ENCODE measurements around the gene DPYSL5.

The DPYSL5 gene

DNA sequence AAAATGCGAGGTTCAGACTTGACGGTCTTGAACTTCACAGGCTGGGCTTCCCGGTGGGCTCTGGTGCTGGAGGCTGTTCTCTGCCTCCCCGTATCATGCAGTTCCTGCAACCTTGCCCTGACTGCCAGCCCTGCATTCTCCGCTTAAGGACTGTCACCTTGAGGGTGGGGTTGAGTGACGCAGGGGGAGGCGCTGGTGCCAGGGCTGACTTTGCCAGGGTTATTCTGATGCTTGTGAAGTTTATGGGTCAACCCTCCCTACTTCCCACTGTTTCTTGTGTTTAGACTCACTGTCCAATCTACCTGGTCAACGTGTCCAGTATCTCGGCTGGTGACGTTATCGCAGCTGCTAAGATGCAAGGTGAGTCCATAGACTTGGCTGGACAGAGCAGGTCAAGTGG, 85.0 kb downstream of the DPYSL5 start:
- H3K27ac ChIP-seq: no peak overlapping the region
- ChIA-PET CTCF (interaction anchor here (1.0 kb wide), 1 partner anchor 10 kb away, joined by 3 read pairs; no protein-coding TSS in a partner anchor), POLR2A (ENCODE audit: low non-redundant PET) (no interaction called here)

DNA sequence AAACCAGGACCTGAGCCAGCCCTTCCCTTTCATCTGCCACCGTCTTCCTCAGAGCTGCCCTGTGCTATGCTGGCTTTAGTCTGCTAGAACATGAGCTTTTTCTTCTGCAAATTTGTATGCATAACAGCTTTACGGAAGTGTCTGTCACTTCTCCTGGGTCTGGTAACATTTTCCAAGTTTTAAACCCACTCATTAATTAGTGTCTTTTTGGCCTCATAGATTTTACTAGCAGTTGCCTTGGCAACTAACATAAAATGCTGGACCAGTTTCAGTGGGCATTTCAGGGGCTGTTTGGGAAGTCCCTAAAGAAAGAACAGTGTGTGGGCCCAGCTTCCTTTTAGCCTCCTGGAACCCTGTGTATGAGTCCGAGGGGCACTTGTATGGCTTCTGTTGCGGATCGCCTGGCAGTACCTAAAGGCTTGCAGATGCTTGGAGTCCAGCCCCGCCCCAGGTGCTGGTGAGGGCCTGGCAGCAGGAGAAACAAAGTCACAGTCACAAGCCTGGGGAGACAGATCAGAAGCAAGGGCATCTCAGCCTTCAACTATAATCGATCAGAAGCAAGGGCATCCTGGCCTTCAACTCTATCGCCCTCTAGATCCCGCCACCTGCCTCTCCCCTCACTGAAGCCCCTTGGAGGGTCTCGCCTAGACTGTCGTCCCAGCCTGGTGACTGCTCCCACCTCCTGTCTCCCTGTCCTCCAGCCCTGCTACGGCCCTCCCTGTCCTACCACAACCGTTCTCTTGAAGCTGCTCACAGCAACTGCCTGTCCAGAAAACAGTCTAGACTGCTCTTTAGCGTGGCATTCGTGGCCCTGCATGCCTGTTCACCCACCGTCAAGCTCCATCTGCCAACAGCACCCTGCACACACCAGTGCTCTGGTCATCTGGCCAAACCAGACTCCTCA, 85.8 kb downstream of the DPYSL5 start:
- TF ChIP-seq CTCF (conservative IDR thresholded peaks at IDR 0.05; ENCODE audit: low read depth): no peak
- POLR2A ChIA-PET (ENCODE audit: low non-redundant PET): no interaction called here
- no peak overlapping the region for H3K27ac ChIP-seq
- CTCF ChIA-PET: interaction anchor here (1.0 kb wide), 1 partner anchor 9 kb away, joined by 3 read pairs; no protein-coding TSS in a partner anchor
- no peak for DNase-seq (ENCODE audit: low spot score)

More for the DNA sequence above, 85.0 kb downstream of the DPYSL5 start:
- TF ChIP-seq CTCF (conservative IDR thresholded peaks at IDR 0.05; ENCODE audit: low read depth): no peak
- no peak for DNase-seq (ENCODE audit: low spot score)

DNA sequence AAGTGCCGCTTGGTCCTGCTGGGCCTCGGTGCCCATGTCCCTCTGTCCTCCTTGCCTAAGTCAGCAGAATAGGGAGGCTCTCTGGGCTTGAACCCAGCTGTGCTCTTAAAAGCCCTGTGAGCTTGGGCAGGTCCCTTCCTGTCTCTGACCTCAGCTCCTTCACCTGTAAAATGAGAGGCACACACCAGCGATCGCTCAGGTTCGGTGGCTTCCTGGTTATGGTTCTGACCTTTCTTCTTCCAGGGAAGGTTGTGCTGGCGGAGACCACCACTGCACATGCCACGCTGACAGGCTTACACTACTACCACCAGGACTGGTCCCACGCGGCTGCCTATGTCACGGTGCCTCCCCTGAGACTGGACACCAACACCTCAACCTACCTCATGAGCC, 86.4 kb downstream of the DPYSL5 start:
- DNase-seq (ENCODE audit: low spot score): no peak
- H3K27ac ChIP-seq: no peak overlapping the region
- TF ChIP-seq CTCF (conservative IDR thresholded peaks at IDR 0.05; ENCODE audit: low read depth): no peak
- CTCF ChIA-PET: no interaction called here
- POLR2A ChIA-PET (ENCODE audit: low non-redundant PET): no interaction called here

DNA sequence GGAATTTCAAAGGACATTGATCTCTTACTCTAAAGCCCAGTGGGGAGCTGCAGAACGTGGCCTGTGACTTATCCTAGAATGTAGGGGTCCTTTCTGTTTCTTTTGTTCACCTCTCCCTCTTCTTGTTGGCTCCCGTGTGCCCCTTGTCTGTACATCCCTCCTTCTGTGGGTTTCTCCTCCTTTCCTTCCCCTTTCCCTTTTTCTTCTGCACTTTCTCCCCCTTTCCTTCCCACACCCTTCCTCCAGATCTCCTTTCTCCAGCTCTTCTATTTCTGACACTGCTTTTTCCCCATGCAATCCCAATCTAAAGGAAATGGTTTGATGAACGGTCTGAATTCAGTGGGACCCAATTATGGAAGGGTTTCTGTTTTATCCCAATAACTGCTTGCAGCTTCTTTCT, 87.1 kb downstream of the DPYSL5 start:
- POLR2A ChIA-PET (ENCODE audit: low non-redundant PET): no interaction called here
- no peak for TF ChIP-seq CTCF (conservative IDR thresholded peaks at IDR 0.05; ENCODE audit: low read depth)
- no peak for DNase-seq (ENCODE audit: low spot score)
- no peak overlapping the region for H3K27ac ChIP-seq
- CTCF ChIA-PET: interaction anchor here (0.6 kb wide), 1 partner anchor 89 kb away, joined by 4 read pairs; no protein-coding TSS in a partner anchor

DNA sequence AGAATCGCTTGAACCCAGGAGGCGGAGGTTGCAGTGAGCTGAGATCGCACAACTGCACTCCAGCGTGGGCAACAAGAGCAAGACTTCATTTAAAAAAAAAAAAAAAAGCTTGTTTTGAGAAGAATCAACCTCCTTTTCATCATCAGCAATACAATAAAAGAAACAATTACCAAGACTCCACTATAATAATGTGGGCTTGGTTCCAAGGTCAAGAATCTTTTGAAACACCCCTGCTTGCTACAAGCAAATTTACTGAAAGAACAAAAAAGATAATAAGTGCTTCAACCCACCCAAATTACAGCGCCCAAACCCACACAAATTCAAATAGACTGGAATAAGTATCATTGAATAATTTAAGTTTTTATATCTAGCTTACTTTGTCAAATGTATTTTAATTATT, 88.9 kb downstream of the DPYSL5 start:
- ChIA-PET POLR2A (ENCODE audit: low non-redundant PET) (no interaction called here), CTCF (interaction anchor here (0.9 kb wide), 1 partner anchor 14 kb away, joined by 6 read pairs; no protein-coding TSS in a partner anchor)
- no peak overlapping the region for H3K27ac ChIP-seq
- no peak for TF ChIP-seq CTCF (conservative IDR thresholded peaks at IDR 0.05; ENCODE audit: low read depth)
- DNase-seq (ENCODE audit: low spot score): no peak

GRCh38 chr2:26938399-26939118, 90.6 kb downstream of the DPYSL5 start:
- H3K27ac ChIP-seq: no peak overlapping the region
- no peak for TF ChIP-seq CTCF (conservative IDR thresholded peaks at IDR 0.05; ENCODE audit: low read depth)
- ChIA-PET CTCF (no interaction called here), POLR2A (ENCODE audit: low non-redundant PET) (no interaction called here)
- no peak for DNase-seq (ENCODE audit: low spot score)

Measured in RWPE1 (cell line).